Panc1 (cell line): Measurements from ENCODE around the gene MON1A. TPM values are rescaled to one million over a fixed set of nuclear protein-coding genes. Genes with fewer than 3 reads are reported as not detected.

ENCODE experiments used
- ATAC-seq: fragments of 200-7000 bp; cut with Tn5 transposase; 2 replicates; pipeline ENCODE4 v1.9.1; 2020; ENCODE audit warnings: mild to moderate bottlenecking, moderate library complexity
- BruUV-seq: library from RNA; stranded (reverse); fragments of 400-500 nt; replicated peaks from 2 replicates; lab custom pipeline; 2021; lab: Mats Ljungman, UMichigan
- CTCF ChIA-PET: fragments of 300-600 bp; sonication (Branson Sonifier 250); formaldehyde crosslinking; loops from one replicate; lab custom pipeline; 2022; ENCODE audit warnings: antibody characterized with exemption; lab: Charles Lee
- POLR2A ChIA-PET: fragments of 300-600 bp; sonication (Branson Sonifier 250); formaldehyde crosslinking; loops from one replicate; lab custom pipeline; 2022; ENCODE audit warnings: antibody characterized with exemption; lab: Charles Lee
- DNase-seq: peaks from one replicate; pipeline ENCODE4 v3.0.0-alpha.2; 2010; ENCODE audit warnings: low read depth, low spot score
- H3K27ac ChIP-seq: 2 replicates; pipeline ENCODE4 v1.5.1; 2011; ENCODE audit warnings: mild to moderate bottlenecking, low read length, inconsistent platforms
- H3K27me3 ChIP-seq: fragments of 200-500 bp; sonication (Bioruptor generic); 2 replicates; pipeline ENCODE4 v1.6.0; 2014; ENCODE audit warnings: low read length, inconsistent platforms; ENCODE audit not compliant: control insufficient read depth, insufficient read depth
- H3K36me3 ChIP-seq: fragments of 200-500 bp; sonication (Bioruptor generic); 2 replicates; pipeline ENCODE4 v1.5.1; 2014; ENCODE audit warnings: inconsistent platforms, mild to moderate bottlenecking, low read length, moderate library complexity; ENCODE audit not compliant: control insufficient read depth, insufficient read depth
- H3K4me1 ChIP-seq: 2 replicates; pipeline ENCODE4 v1.5.1; 2011; ENCODE audit warnings: inconsistent platforms, mild to moderate bottlenecking, low read length, moderate library complexity; ENCODE audit not compliant: control insufficient read depth, insufficient read depth
- H3K4me3 ChIP-seq, 2 experiments: 2 replicates each; pipeline ENCODE4 v1.5.1; 2011 to 2012; ENCODE audit warnings: low read depth in 2 of 2, low read length in 2 of 2, mild to moderate bottlenecking in 2 of 2, inconsistent platforms in 1 of 2, moderate library complexity in 1 of 2
- H3K9me3 ChIP-seq: fragments of 200-500 bp; sonication (Bioruptor generic); 2 replicates; pipeline ENCODE4 v1.5.1; 2014; ENCODE audit warnings: low read depth, mild to moderate bottlenecking, inconsistent platforms, low read length, moderate library complexity; ENCODE audit not compliant: control insufficient read depth, insufficient read depth
- CTCF ChIP-seq: fragments of 450-650 bp; IDR thresholded peaks from 2 replicates; pipeline ENCODE4 v1.5.1; 2017; ENCODE audit warnings: mild to moderate bottlenecking
- POLR2AphosphoS5 ChIP-seq: IDR thresholded peaks from 2 replicates; pipeline ENCODE4 v1.6.1; 2012; ENCODE audit warnings: mild to moderate bottlenecking, low read depth, low read length, moderate library complexity
- REST ChIP-seq, 2 experiments: IDR thresholded peaks; 2 replicates each; pipeline ENCODE4 v1.6.1; 2011 to 2012; ENCODE audit warnings: low read depth in 2 of 2, control low read depth in 1 of 2, low read length in 1 of 2, mild to moderate bottlenecking in 1 of 2, moderate library complexity in 1 of 2; ENCODE audit not compliant: insufficient read depth in 1 of 2
- SIN3A ChIP-seq: IDR thresholded peaks from 2 replicates; pipeline ENCODE4 v1.6.1; 2012; ENCODE audit warnings: low read depth, mild to moderate bottlenecking, low read length, moderate library complexity, borderline replicate concordance; ENCODE audit not compliant: insufficient read depth
- TCF7L2 ChIP-seq: IDR thresholded peaks from 2 replicates; pipeline ENCODE4 v1.6.1; 2011; ENCODE audit warnings: mild to moderate bottlenecking, low read depth, low read length, inconsistent platforms
- in situ Hi-C: cut with HindIII; loops from 2 replicates; pipeline ENCODE4 v1.10.0; 2016; ENCODE audit warnings: low sequenced_read_pairs, low pct_unique_long_range_greater_than_20kb
- intact Hi-C: fragments of 100-400 bp; cut with micrococcal nuclease; formaldehyde crosslinking; loops from one replicate; pipeline ENCODE4 v1.10.0; 2022; ENCODE audit not compliant: unreplicated experiment
- total RNA-seq: library from RNA; stranded (reverse); gene quantifications from one replicate; pipeline ENCODE4 v1.2.1, GENCODE V29; 2021; ENCODE audit not compliant: unreplicated experiment

The MON1A gene
- total RNA-seq, 1 experiment from 2014 or later: 12.9 TPM

DNA sequence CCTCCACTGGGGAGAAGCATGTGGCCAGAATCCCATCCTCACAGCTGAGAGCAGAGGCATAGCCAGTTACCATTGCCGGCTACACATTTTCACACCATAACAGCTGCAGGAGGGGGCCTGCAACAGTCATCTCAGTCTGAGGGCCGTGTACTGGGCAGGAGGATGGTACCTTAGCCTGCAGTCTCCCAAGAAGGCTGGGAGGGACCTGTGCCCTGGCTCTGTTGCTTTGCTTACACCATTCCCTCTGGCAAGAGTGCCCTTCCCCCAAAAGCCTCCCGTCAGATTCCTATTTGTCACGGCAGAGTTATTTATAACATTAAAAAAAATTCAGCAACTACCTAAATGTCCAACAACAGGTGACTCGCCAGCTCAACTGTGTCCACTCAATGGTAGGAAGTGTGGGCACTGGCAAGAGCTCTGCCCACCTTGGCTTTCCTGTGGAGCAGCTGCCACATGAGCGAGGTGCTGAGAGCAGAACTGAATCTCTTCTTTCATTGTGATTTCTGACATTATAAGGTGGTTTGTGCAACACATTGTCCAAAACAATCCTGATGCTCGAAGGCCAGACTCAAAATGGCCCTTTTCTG, 64.3 kb downstream of the MON1A start:
- intact Hi-C loops (no loop called here), in situ Hi-C loops (no loop called here)
- H3K4me1 ChIP-seq: no peaks in the 10 kb centered on the region
- no peaks in the 10 kb centered on the region for H3K27me3 ChIP-seq
- no peaks in the 10 kb centered on the region for H3K9me3 ChIP-seq
- no TSS peak for BruUV-seq
- H3K27ac ChIP-seq: no peak overlapping the region
- TF ChIP-seq CTCF (no peak), POLR2AphosphoS5 (no peak), TCF7L2 (no peak), SIN3A (no peak), REST (IDR thresholded peaks at IDR 0.05; ENCODE audit: insufficient read depth in 1 of 2, low read depth in 2 of 2, low read length in 1 of 2) (no peak)
- CTCF ChIA-PET: no interaction called here
- DNase-seq (no peak), ATAC-seq (no peak)
- POLR2A ChIA-PET: no interaction called here
- H3K36me3 ChIP-seq: no peaks in the 10 kb centered on the region
- H3K4me3 ChIP-seq: no peak overlapping the region

GRCh38 chr3:49864505-49864904, 65.1 kb downstream of the MON1A start:
- intact Hi-C loops: no loop called here
- CTCF ChIA-PET: no interaction called here
- H3K4me1 ChIP-seq: no peaks in the 10 kb centered on the region
- POLR2A ChIA-PET: interaction anchor here (0.5 kb wide), 1 partner anchor 517 kb away, joined by 6 read pairs; no protein-coding TSS in a partner anchor
- no peak overlapping the region for H3K4me3 ChIP-seq
- no peaks in the 10 kb centered on the region for H3K27me3 ChIP-seq
- TF ChIP-seq SIN3A: no peak
- TF ChIP-seq CTCF: no peak
- TF ChIP-seq REST (IDR thresholded peaks at IDR 0.05; ENCODE audit: insufficient read depth in 1 of 2, low read depth in 2 of 2, low read length in 1 of 2): no peak
- no peak for TF ChIP-seq TCF7L2
- TF ChIP-seq POLR2AphosphoS5: no peak
- DNase-seq (no peak), ATAC-seq (no peak)
- no peak overlapping the region for H3K27ac ChIP-seq
- H3K36me3 ChIP-seq: no peaks in the 10 kb centered on the region
- no peaks in the 10 kb centered on the region for H3K9me3 ChIP-seq
- in situ Hi-C loops: no loop called here
- no TSS peak for BruUV-seq
